HuH-7 (cell line): Measurements from ENCODE around the gene MFAP3L.

Source experiments
- DNase-seq: peaks from one replicate; pipeline ENCODE4 v3.0.0; 2011; ENCODE audit warnings: low spot score

MFAP3L gene

GRCh38 chr4:169940460-169940859 is 85.7 kb downstream of the MFAP3L start:
- DNase-seq = peak; percentile 45
